Heart left ventricle (tissue), 16 donors: ENCODE data around the gene IZUMO1R. TPM values are rescaled to one million over a fixed set of nuclear protein-coding genes. Genes with fewer than 3 reads are reported as not detected.

Experiments
- ATAC-seq, 4 donors: fragments of 200-7000 bp; cut with Tn5 transposase; one replicate each; pipeline ENCODE4 v1.9.1; 2020 to 2022; ENCODE audit warnings: moderate library complexity in 4 of 4, mild to moderate bottlenecking in 3 of 4, moderate number of reproducible peaks in 1 of 4
- DNase-seq, 5 donors: peaks; one replicate each; pipeline ENCODE4 v3.0.0-alpha.2; 2020
- H3K27ac ChIP-seq, 12 donors: fragments of 200-600 bp; sonication (generic) in 4 of 12; one replicate each; pipeline versions ENCODE4 v1.5.0 to v1.8.0; 2016 to 2022; ENCODE audit warnings: mild to moderate bottlenecking in 2 of 12
- H3K27me3 ChIP-seq, 9 donors: fragments of 200-600 bp; sonication (generic) in 2 of 9; one replicate each; pipeline versions ENCODE4 v1.5.1 to v1.8.0; 2016 to 2022; ENCODE audit warnings: mild to moderate bottlenecking in 3 of 9
- H3K36me3 ChIP-seq, 9 donors: fragments of 200-600 bp; sonication (generic) in 2 of 9; one replicate each; pipeline versions ENCODE4 v1.5.0 to v1.8.0; 2018 to 2022; ENCODE audit warnings: mild to moderate bottlenecking in 2 of 9
- H3K4me1 ChIP-seq, 12 donors: fragments of 200-600 bp; sonication (generic) in 4 of 12; one replicate each; pipeline versions ENCODE4 v1.5.0 to v1.8.0; 2016 to 2022; ENCODE audit warnings: mild to moderate bottlenecking in 3 of 12
- H3K4me3 ChIP-seq, 12 donors: fragments of 200-600 bp; sonication (generic) in 4 of 12; one replicate each; pipeline versions ENCODE4 v1.5.0 to v1.8.0; 2017 to 2022; ENCODE audit warnings: mild to moderate bottlenecking in 9 of 12, moderate library complexity in 4 of 12
- H3K9me3 ChIP-seq, 12 donors: fragments of 200-600 bp; sonication (generic) in 4 of 12; one replicate each; pipeline versions ENCODE4 v1.5.0 to v1.8.0; 2016 to 2022; ENCODE audit warnings: mild to moderate bottlenecking in 1 of 12
- CTCF ChIP-seq, 12 donors: fragments of 200-600 bp; sonication (generic) in 4 of 12; IDR thresholded peaks; one replicate each; pipeline versions ENCODE4 v1.5.0 to v1.8.0; 2018 to 2022; ENCODE audit warnings: antibody characterized with exemption in 12 of 12, mild to moderate bottlenecking in 5 of 12
- POLR2A ChIP-seq, 2 donors: fragments of 450-650 bp; IDR thresholded peaks; one replicate each; pipeline ENCODE4 v1.6.1; 2017; ENCODE audit warnings: antibody characterized with exemption in 2 of 2, mild to moderate bottlenecking in 2 of 2, moderate library complexity in 2 of 2
- WGBS, 4 donors: extraction: QIAGEN DNeasy Blood & Tissue Kit in 2 of 4; methylation state at CpG; one replicate each; pipeline versions ENCODE4 v1.1.5 to v1.1.7; 2013 to 2018; 5-methylcytosine and 5-hydroxymethylcytosine counted together
- intact Hi-C, 10 donors: fragments of 100-400 bp; cut with DNase I; formaldehyde crosslinking; loops; one replicate each; pipeline versions ENCODE4 v1.11.1 to v1.14.2; 2022
- polyA plus RNA-seq, 2 donors: library from polyadenylated mRNA; stranded (reverse); fragments of 200-250 nt; gene quantifications; one replicate each; pipeline ENCODE4 v1.2.3, GENCODE V29; 2013
- total RNA-seq, 9 donors: library from RNA; depleted of rRNA in 2 of 9; stranded (reverse); fragments of >200 nt in 2 of 9; fragmentation: NEBNext Ultra II Directional in 3 of 9; extraction: Animal tissue kit (Norgen Biotek cat#: 25700) in 3 of 9; gene quantifications; one replicate each; pipeline versions ENCODE4 v1.1.0 to v1.2.4, GENCODE V29; 2016 to 2023
- donor health status: ischemic (EF 13 %, LVEDD 7.1; RV severe dilation, severe dysfunction).
- donor health status: healthy with polysubstance abuse.
- donor health status: DM: no; HTN: yes; CAD: no.
- donor health status: DM: no; HTN: no; CAD: no.
- donor health status: ischemic (EF 25% LVEDD 6.9; RV normal size, moderate dysfunction).
- donor health status: ischemic (EF 25% LVEDD 5.7; RV mildly dilated, moderate dysfunction).
- donor health status: healthy.
- donor health status: DM: yes; HTN: yes; CAD: no.
- donor health status: ischemic (EF 35%, LVEDD 5.7; RV mildly dilated, moderate dysfunction).
- donor health status: nonischemic (EF 11% LVEDD 7.7; RV severe dilation, severe dysfunction).
- donor health status: DM: yes; HTN: yes; CAD: no.
- donor health status: PGD.
- donor health status: ischemic (EF 29% LVEDD 5.4; RV normal size, mild dysfunction).
- donor health status: nonischemic (EF 23%, LVEDD 6.1; RV moderate dilation, normal function).

IZUMO1R gene
- total and polyA plus RNA-seq, 11 donors, result not detected

- Histone ChIP-seq H3K27ac (no peak overlapping the region), H3K36me3 (no peaks in the 10 kb centered on the region), H3K9me3 (peaks cover 0 to 2% (median 0%) of the 10 kb centered on the region in 12 donors), H3K27me3 (no peaks in the 10 kb centered on the region), H3K4me3 (no peak overlapping the region), H3K4me1 (peaks cover 0 to 12% (median 0%) of the 10 kb centered on the region in 12 donors)
- intact Hi-C loops, result no loop called here
- DNase-seq (no peak), ATAC-seq (no peak)
- TF ChIP-seq CTCF (IDR thresholded peaks at IDR 0.05) (no peak), POLR2A (IDR thresholded peaks at IDR 0.05) (no peak)
Measured at GRCh38 chr11:94283678-94284077, 20.7 kb upstream of the IZUMO1R start.

GRCh38 chr11:94295534-94295933, 8.8 kb upstream of the IZUMO1R start:
- H3K27me3 ChIP-seq, result no peaks in the 10 kb centered on the region
- H3K27ac ChIP-seq, result no peak overlapping the region
- intact Hi-C loops, result loop anchor here in 1 of 10 donors (10.0 kb wide), 1 partner anchor 59 kb away; no protein-coding TSS in a partner anchor
- 48 to 61% (median 53%) methylated on average over 1 of the region's 1 CpG for WGBS, 4 donors
- ATAC-seq (no peak), DNase-seq (no peak)
- no peaks in the 10 kb centered on the region for H3K36me3 ChIP-seq
- H3K4me3 ChIP-seq, result no peak overlapping the region
- peaks cover 0 to 16% (median 0%) of the 10 kb centered on the region in 12 donors for H3K9me3 ChIP-seq
- no peaks in the 10 kb centered on the region for H3K4me1 ChIP-seq
- TF ChIP-seq CTCF (IDR thresholded peaks at IDR 0.05) (no peak), POLR2A (IDR thresholded peaks at IDR 0.05) (no peak)

DNA sequence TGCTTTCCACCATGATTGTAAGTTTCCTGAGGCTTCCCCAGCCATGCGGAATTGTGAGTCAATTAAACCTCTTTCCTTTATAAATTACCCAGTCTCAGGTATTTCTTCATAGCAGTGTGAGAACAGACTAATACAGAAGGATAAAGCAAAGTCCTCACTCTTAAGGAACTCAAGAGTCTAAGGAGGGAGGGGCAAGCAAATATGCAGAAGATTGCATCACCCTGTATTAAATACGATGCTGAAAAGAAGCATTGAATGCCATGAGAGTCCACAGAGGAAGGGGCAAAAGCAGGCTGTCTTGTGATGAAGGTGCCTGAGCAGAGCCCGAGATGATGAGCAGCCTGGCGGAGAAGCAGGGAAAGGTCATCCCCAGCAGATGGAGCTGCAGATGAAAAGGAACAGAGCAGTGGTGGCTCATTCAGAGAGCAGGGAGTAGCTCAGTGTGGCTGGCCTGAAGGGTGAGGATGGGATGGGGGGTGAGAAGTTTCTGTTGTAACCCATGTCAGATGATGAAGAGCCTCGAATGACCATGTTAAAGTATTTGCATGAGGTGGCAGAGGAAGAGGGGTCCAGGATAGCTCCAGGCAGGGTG, 6.3 kb upstream of the IZUMO1R start:
- ATAC-seq, result no peak
- WGBS, 4 donors, result 79 to 84% (median 81%) methylated on average over 5 of the region's 5 CpGs
- intact Hi-C loops, result loop anchor here in 1 of 10 donors (10.0 kb wide), 1 partner anchor 57 kb away; no protein-coding TSS in a partner anchor

GRCh38 chr11:94302776-94303175, 1.6 kb upstream of the IZUMO1R start:
- Histone ChIP-seq H3K27me3 (no peaks in the 10 kb centered on the region), H3K9me3 (no peaks in the 10 kb centered on the region), H3K36me3 (no peaks in the 10 kb centered on the region), H3K4me1 (peaks cover 0 to 22% (median 3%) of the 10 kb centered on the region in 12 donors), H3K4me3 (no peak overlapping the region), H3K27ac (peak overlapping the region in 2 of 12 donors; percentile 42 to 61)
- no peak for TF ChIP-seq POLR2A (IDR thresholded peaks at IDR 0.05)
- no peak for TF ChIP-seq CTCF (IDR thresholded peaks at IDR 0.05)
- intact Hi-C loops, result no loop called here
- DNase-seq (no peak), ATAC-seq (no peak)
- WGBS, 4 donors, result 19 to 32% (median 24%) methylated on average over 5 of the region's 5 CpGs

More for the DNA sequence above, 6.3 kb upstream of the IZUMO1R start:
- Histone ChIP-seq H3K36me3 (no peaks in the 10 kb centered on the region), H3K4me1 (peaks cover 0 to 2% (median 0%) of the 10 kb centered on the region in 12 donors), H3K4me3 (no peak overlapping the region), H3K27ac (no peak overlapping the region), H3K9me3 (no peaks in the 10 kb centered on the region), H3K27me3 (no peaks in the 10 kb centered on the region)
- no peak for DNase-seq
- TF ChIP-seq POLR2A (IDR thresholded peaks at IDR 0.05) (no peak), CTCF (IDR thresholded peaks at IDR 0.05) (no peak)
